Dermis microvascular lymphatic vessel endothelial cell (primary cell): ENCODE measurements around the gene HOXB1. TPM values are rescaled to one million over a fixed set of nuclear protein-coding genes. Genes with fewer than 3 reads are reported as not detected.
"Not testable (repeated sequence)": the region's sequence is repeated elsewhere in the genome, so short reads cannot be mapped to it uniquely, and the experiment has no call there.

Source experiments
- DNase-seq, 2 donors: peaks; one replicate each; pipeline versions ENCODE4 v3.0.0 to v3.0.0-alpha.2; 2010; ENCODE audit warnings: low read depth in 2 of 2
- total RNA-seq: library from RNA; depleted of rRNA; stranded (reverse); fragments of >200 nt; gene quantifications from 2 replicates; pipeline ENCODE4 v1.2.1, GENCODE V29; 2014

HOXB1 gene
- total RNA-seq, 1 donor from 2014 or later = not detected

DNA sequence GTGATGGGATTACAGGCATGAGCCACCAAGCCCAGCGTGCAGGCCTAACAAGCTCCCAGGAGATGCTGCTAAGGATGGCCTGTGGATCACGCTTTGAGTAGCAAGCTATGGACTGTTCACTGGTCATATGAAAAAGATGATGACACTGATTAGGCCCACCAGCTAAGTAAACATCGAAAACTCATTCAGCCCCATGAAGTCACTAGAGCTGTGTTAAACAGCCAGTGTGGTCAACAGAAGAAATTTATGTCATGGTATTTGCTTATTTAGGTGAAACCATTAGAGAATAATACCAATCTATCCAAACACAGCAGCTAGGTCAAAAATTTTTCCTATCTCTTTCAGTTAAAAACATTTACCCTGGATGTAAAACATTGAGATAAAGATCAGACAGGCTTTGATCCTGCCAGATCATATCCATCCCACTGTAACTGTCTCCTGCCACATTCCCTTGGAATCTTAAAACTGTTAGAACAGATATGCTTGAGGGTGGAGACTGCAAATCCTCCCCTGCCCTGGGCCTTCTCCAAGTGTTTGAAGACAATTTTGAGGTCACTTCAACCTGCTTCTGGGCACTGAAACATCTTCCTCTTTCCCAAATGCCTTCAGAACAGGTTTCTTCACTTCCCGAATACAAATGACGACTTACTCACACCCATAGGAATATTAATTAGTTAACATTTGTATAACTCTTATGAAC lies 30.9 kb downstream of the HOXB1 start:
- no peak for DNase-seq

DNA sequence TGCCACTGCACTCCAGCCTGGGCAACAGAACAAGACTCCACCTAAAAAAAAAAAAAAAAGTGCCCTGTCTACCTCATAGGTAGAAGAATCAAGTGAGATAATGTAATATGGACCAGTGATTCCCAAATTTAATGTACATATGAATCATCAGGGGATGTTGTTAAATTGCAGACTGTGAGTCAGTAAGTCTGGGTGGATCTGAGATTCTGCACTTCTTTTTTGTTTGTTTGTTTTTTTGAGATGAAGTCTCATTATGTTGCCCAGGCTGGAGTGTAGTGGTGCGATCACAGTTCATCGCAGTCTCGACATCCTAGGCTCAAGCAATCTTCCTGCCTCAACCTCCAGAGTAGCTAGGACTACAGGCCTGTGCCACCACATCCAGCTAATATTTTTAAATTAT lies 31.6 kb downstream of the HOXB1 start:
- DNase-seq = no peak

- DNase-seq = no peak
These were observed 32.5 kb downstream of the HOXB1 start for GRCh38 chr17:48498164-48498850.

- peak in 1 of 2 donors; percentile 17 for DNase-seq
These were observed 33.7 kb downstream of the HOXB1 start for GRCh38 chr17:48497103-48497502.

GRCh38 chr17:48494335-48494734 lies 36.5 kb downstream of the HOXB1 start:
- DNase-seq = peak in 1 of 2 donors; percentile 38

DNA sequence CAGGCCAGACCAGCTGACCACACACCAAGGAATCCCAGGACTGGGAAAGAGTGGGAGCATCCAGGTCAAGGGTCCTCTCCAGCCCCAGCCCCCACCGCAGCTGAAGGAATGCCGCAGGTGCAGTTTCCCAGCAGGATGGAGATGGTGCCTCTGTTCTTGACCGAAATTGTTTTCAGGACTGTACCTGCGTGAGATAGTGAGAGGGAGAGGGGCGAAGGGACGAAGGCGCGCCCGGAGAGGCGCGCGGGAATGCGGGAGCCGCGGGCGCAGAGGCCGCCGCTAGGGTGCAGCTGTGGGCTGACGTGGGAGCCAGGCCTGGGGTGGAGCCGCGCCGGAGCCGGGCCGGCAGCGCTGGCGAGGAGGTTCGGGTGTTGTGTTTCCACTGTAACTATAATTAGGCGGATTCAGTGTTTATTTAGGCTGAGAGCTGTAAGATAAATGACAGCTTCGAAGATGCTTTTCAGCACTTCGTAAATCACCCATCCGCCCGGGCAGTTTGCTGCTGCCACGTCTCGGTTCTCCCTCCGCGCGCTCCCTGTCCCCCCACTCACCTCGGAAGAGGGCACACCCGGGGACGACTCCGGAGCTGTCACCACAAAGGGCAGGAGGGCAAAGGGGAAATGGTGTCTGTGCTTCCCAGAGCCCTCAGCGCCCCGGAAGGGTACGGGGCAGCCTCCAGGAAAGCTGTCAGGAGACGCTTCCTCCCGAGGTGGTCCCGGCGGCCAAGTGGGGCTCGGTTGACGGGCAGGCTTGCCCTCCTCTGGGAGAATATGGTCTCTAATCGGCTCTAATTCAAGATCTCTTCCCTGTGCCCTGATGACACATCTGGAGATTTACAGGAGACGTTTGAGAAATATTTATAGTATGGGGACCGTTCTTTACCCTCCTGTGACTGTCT lies 38.2 kb downstream of the HOXB1 start:
- peak; percentile 30 to 68 for DNase-seq

- DNase-seq = peak; percentile 47 to 77
These were observed 39.1 kb downstream of the HOXB1 start for GRCh38 chr17:48491527-48492273.

DNA sequence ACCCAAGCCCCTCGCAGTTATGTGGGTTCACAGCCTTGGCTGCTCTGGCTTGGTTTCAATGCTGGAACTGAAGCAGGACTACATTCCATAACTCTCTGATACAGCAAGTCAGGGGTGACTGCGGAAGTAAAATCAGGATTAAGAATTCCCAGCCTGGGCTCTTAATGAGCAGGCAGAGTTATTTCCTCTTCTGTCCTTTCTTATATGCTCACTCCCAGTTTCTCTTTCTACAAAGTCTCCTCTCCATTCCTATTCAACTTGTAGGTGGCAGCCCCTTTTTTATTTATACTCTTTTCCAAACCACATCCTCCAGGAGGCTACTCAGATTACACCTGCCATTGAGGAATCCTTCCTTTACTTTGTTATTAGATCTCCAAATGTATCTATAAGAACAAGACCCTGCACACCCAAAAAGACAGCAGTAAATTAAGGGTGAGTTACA lies 40.3 kb downstream of the HOXB1 start:
- no peak for DNase-seq

- DNase-seq = no peak
These were observed 41.0 kb downstream of the HOXB1 start for GRCh38 chr17:48489781-48490180.

DNA sequence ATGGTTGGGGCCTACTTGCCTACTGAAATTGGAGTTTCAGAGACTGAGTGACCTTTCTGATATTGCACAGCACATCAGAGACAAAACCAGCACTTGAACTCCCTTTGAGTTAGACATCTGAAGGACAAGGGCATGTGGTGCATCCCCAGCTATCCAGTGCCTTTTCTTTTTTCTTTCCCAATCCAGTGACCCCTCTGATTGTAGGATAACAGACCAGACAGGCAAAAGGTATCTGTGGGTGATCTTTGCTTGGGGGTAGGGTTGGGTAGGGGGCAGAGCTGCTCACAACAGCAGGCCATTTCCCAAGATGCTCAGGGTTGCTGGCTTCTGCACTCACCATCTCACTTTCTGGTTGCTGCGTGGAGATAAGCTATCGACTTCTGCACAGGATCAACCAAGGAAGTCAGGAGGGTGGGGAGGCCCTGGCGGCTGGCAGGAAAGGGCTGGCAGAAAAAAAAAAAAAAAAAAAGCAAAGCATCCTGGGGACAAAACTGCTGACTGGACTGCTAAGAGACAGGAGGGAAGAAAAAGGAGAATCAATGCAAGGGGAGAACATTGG lies 42.2 kb downstream of the HOXB1 start:
- no peak for DNase-seq

- no peak for DNase-seq
These were observed 43.6 kb downstream of the HOXB1 start for GRCh38 chr17:48487221-48487620.

DNA sequence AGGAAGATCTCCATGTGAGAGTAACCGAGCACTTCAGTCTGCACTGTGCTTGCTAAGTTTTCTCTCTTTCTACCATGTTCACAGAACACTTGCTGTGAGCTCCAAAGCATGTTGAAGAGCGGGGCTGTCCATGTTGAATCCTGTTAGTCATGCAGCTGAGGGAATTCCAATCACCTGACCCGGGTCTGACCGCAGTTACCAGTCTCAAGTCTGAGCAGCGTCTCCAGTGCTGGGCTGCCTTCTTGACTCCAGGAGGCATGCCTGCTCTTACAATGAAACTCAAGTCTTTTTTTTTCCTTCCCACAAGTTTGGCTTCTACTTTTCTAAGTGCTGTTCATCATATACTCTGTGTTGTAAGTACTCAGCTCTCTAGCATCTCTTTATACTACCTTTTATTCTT lies 44.3 kb downstream of the HOXB1 start:
- peak in 1 of 2 donors; percentile 33 for DNase-seq

DNA sequence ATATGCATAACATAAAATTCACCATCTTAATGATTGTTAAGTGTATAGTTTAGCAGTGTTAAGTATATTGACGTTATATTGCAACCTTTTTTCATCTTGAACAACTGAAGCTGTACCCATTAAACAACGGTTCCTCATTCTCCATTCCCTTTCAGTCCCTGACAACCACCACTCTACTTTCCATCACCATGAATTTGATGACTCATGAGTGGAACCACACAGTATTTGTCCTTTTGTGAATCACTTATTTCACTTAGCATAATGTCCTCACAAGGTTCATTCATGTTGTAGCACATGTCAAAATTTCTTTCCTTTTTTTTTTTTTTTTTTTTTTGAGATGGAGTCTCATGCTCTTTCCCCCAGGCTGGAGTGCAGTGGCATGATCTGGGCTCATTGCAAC lies 46.0 kb downstream of the HOXB1 start:
- DNase-seq = no peak

- no peak for DNase-seq
These were observed 46.6 kb downstream of the HOXB1 start for GRCh38 chr17:48484256-48484655.

GRCh38 chr17:48483471-48484131 lies 47.2 kb downstream of the HOXB1 start:
- DNase-seq = peak in 1 of 2 donors; percentile 64

GRCh38 chr17:48483004-48483403 lies 47.8 kb downstream of the HOXB1 start:
- DNase-seq = no peak

GRCh38 chr17:48482301-48482700 lies 48.5 kb downstream of the HOXB1 start:
- DNase-seq = not testable (repeated sequence)

- no peak for DNase-seq
These were observed 51.8 kb downstream of the HOXB1 start for GRCh38 chr17:48479014-48479402.
